Mammary epithelial cell (primary cell): ENCODE data around the gene OSBPL2.

ENCODE experiments used
- EZH2 ChIP-seq: IDR thresholded peaks from 2 replicates; pipeline ENCODE4 v1.6.1; 2012; ENCODE audit warnings: low read length, inconsistent platforms, borderline replicate concordance
- TF ChIP-seq, protein P1 (sequence below), 2 donors: IDR thresholded peaks in 1 of 2; conservative IDR thresholded peaks in 1 of 2; 2 replicates each; pipeline ENCODE4 v1.5.1; 2011 to 2012; ENCODE audit warnings: inconsistent platforms in 2 of 2, low read length in 2 of 2, mild to moderate bottlenecking in 2 of 2, control low read depth in 1 of 2, low read depth in 1 of 2; ENCODE audit not compliant: insufficient read depth in 1 of 2; ENCODE audit errors: extremely low read depth in 1 of 2

DNA sequence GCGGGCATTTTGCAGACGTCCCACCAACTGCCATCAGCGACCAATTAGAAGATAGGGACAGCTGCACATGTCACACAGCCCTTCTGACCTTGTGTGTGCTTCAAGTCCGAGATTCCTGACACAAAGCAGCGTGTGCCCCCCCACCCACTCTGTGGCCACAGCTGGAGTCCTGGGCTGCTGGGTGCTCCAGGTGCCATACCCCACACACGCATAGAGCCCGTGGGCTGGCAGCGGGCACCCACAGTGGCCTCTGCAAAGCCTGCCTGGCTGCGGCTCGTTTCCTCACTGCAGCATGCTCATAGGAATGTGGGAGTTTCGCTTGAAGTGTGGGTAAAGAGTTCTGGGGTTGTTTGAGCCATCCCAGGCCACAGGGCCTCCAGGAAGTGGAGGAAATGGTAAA is 62.0 kb downstream of the OSBPL2 start:
- TF ChIP-seq, protein P1, sequence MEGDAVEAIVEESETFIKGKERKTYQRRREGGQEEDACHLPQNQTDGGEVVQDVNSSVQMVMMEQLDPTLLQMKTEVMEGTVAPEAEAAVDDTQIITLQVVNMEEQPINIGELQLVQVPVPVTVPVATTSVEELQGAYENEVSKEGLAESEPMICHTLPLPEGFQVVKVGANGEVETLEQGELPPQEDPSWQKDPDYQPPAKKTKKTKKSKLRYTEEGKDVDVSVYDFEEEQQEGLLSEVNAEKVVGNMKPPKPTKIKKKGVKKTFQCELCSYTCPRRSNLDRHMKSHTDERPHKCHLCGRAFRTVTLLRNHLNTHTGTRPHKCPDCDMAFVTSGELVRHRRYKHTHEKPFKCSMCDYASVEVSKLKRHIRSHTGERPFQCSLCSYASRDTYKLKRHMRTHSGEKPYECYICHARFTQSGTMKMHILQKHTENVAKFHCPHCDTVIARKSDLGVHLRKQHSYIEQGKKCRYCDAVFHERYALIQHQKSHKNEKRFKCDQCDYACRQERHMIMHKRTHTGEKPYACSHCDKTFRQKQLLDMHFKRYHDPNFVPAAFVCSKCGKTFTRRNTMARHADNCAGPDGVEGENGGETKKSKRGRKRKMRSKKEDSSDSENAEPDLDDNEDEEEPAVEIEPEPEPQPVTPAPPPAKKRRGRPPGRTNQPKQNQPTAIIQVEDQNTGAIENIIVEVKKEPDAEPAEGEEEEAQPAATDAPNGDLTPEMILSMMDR (conservative IDR thresholded peaks at IDR 0.05 in 1 of 2, IDR thresholded peaks at IDR 0.05 in 1 of 2; ENCODE audit: extremely low read depth in 1 of 2, insufficient read depth in 1 of 2, low read depth in 1 of 2, low read length in 2 of 2), result no peak
- no peak for TF ChIP-seq EZH2
